Limb (tissue), 2 donors: ENCODE measurements around the gene UBAP2.

ENCODE experiments used
- DNase-seq, 2 donors: peaks; one replicate each; pipeline ENCODE4 v3.0.0-alpha.2; 2016; ENCODE audit errors: extremely low spot score in 2 of 2

The UBAP2 gene

GRCh38 chr9:34048727-34049629 is at the start of gene UBAP2:
UBAP2 (minus strand) TSS chr9:34048887; CDS start chr9:34017148, 31,739 bp downstream.
- peak; percentile 96 to 98 for DNase-seq

DNA sequence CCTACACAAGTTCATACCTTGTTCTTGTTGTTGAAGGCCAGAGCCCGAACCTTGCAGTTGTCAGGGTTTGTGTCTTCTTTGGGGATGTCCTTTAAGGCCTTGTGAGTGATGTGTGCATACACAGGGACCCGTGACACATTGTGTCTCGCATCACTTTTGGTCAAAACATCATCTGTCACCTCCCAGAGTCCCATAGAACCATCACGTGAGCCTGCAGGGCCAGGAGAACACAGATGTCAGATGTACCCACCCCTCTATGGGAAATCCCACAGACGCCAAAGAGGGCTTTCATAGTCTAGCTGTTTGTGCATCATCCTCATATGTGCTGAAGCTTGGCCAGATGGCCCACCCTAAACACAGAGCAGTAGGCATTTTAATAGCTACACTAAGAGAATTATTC is 49.6 kb upstream of the UBAP2 start:
- DNase-seq = no peak

- no peak for DNase-seq
Measured at GRCh38 chr9:34097865-34098264, 49.2 kb upstream of the UBAP2 start.

- no peak for DNase-seq
Measured at GRCh38 chr9:34096751-34097150, 48.1 kb upstream of the UBAP2 start.

- no peak for DNase-seq
Measured at GRCh38 chr9:34093578-34093977, 44.9 kb upstream of the UBAP2 start.

DNA sequence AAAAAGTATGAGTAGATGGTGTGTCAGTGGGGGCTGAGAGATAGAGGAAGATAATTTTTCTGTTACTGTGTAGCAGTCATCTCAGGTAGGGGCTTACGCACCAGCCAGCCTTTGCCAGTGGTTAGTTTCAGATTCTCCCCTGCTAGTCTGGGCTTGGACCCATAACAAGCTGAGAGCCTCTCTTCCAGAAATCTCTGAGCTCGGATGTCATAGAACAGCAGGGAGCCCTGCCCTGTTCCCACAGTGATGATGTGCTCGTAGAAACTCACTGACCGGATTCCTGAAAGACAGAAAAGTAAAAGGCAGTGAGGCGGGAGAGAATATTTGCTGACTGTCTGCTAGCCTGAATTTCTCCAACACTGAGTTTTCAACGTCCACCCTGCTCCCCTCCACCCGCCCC is 40.6 kb upstream of the UBAP2 start:
- no peak for DNase-seq

- no peak for DNase-seq
Measured at GRCh38 chr9:34087370-34087769, 38.7 kb upstream of the UBAP2 start.

GRCh38 chr9:34086864-34087263 is 38.2 kb upstream of the UBAP2 start:
- no peak for DNase-seq

DNA sequence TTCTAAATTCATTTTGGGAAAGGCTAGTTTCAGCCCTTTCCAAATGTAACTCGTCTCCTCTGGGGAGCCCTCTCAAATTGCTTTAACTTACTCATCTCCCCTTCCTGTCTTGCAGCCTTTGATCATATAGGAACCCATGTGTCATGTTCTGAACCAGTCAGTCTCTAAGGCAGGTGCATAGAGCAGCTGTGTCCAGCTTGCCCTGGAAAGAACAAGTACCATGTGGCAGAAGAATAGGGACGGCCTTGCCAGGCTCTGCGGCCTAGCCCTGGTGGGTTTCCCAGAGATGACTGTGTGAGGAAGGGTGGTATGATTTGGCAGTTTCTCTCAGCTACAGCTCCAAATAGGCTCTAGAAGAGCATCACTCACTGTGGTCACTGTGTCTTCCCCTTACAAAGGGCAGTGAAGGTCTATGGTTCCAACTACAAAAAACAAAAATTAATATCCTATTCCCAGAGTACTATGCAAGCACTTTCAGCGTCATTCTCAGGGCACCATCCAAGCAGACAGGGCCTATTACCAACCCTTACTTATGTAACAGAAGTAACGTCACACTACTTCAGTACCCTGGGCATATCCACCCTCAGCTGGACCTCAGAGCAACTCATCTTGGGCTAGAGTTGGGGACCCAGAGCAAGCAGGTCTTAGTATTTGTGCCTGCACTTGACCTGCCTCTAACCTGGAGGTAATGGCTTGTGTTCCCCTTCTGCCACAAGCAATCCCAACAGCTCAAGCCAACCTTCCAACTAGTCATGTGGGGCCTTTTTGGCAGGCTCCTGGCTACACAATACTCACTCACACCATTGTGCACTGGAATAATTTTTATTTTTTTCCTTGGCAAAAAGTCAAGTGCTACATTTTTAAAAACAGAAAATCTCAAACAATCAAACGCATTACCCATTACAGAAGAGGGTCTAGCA is 37.2 kb upstream of the UBAP2 start:
- DNase-seq = no peak

DNA sequence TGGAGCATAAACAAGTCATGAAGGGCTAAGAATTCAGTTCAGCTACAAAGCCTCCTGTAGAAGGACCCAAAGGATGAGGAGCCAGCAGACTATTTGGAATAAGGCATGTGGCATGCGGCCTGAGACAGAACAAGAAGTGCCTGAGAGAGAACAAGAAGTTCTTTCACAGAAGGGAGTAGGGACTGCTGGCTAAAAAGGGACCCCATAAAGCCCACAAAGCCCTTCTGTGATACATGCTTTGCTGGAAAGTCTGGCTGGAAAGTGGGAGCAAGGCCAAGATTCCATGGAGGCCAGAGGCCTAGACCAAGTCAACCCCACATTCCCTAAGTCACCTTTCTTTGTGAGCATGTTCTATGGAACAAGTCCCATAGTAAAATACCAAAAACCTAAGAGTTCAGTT is 35.9 kb upstream of the UBAP2 start:
- DNase-seq = peak; percentile 47 to 62

DNA sequence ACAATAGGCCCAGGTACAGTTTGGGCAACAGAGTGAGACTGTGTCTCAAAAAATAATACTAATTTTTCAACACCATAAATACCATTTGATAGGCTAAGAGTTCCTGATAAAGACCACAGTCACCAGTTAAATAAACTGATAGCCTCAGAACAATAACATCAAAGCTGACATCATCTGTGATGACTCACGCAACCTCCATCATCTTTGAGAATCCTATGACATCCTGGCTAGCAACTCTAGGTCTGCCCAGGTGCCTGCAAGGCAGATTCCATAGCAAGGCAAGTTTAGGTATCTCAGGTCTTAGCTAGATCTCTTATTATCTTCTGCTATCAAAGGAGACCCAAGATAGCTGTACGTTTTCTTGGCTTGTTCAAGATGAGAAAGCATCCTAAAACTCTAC is 30.5 kb upstream of the UBAP2 start:
- DNase-seq = no peak

- peak in 1 of 2 donors; percentile 28 for DNase-seq
Measured at GRCh38 chr9:34072868-34073590, 24.3 kb upstream of the UBAP2 start.

GRCh38 chr9:34072410-34072809 is 23.7 kb upstream of the UBAP2 start:
- DNase-seq = peak in 1 of 2 donors; percentile 30

GRCh38 chr9:34070606-34071324 is 22.1 kb upstream of the UBAP2 start:
- DNase-seq = no peak

DNA sequence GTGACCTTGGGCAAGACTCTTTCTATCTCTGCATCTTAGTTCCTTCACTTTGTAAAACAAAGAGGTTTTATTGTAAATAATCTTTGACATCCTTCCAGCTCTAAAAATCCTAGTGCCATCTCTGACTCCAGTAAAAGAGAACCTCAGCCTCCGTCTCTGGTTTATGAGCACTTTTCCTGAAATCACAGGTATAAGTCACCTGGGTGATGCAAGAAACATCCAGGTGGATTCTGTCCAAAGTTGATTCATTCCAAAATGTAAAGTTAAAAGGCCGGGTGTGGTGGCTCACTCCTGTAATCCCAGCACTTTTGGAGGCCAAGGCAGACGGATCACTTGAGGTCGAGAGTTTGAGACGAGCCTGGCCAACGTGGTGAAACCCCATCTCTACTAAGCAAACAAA is 21.1 kb upstream of the UBAP2 start:
- no peak for DNase-seq

DNA sequence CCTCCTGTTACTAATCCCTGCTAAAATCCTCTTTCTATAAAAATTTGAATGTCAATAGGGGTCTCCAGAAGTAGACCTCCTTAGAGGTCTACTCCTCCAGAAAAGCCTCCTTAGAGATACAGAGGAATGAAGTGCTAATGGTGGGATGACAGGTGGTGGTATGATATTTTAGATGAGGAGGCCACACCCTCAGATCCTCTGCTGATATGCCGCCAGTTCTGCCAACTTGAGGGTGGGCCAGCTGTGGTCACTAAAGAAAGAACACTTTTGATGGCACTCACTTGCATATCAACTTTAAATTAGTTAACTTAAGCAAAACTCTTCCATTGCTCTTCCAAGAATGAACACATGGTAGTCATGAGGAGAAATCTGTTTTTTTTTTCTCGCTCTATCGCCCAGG is 16.9 kb upstream of the UBAP2 start:
- no peak for DNase-seq

DNA sequence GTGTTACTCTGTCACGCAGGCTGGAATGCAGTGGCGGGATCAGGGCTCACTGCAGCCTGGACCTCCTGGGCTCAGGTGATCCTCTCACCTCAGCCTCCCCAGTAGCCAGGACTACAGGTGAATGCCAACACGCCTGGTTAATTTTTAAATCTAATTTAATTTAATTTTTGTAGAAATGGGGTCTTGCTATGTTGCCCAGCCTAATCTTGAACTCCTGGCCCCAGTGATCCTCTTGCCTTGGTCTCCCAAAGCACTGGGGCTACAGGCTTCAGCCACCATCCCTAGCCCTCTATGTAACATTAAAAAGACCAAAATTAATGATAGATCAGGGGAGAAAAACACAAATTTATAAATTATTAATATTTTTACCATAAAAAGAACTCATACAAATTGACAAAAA is 11.3 kb upstream of the UBAP2 start:
- no peak for DNase-seq

- no peak for DNase-seq
Measured at GRCh38 chr9:34059281-34059680, 10.6 kb upstream of the UBAP2 start.

DNA sequence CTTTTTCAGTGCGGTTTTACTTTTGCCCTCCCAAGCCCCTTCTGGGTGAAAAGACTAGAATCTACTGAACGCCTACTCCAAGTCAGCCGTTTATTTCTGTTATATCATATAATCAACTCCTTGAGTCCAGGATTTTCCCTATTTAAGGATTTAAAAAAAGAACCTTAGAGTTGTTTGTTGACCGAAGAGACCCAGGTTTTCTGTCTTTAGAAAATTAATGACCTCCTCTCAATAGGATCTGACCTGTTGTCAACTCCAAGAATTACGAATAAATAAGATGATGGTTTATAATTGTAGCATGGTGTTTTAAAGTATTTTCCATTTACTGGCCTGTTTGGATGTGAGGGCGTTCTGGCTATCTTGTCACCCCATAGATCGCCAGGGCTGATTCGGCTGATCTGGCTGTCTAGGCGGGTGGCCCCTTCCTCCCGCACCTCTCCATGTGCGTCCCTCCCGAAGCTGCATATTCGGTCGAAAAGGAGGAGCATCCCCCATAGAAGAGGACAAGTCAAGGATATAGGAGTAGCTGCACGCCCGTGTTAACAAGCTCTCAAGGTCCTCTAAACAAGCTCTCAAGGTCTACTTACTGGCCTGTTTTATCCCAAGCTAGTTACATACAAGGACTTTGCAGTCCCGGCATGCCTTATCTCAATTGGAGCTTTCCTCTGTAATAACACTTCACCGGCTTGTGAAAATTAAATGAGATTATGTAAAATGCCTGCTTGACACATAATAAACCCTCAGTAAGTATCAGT is 1.1 kb upstream of the UBAP2 start:
- DNase-seq = peak in 1 of 2 donors; percentile 33
